Thyroid gland (tissue), 4 donors: Measurements from ENCODE around the gene METTL18.

Experiments used
- CTCF ChIP-seq, 6 experiments: fragments of 200-600 bp in 3 of 6; fragments of 450-650 bp in 3 of 6; sonication (generic) in 3 of 6; IDR thresholded peaks; one replicate each; pipeline ENCODE4 v1.5.1; 2016 to 2019; ENCODE audit warnings: antibody characterized with exemption in 6 of 6, mild to moderate bottlenecking in 2 of 6, inconsistent platforms in 1 of 6, moderate library complexity in 1 of 6
- POLR2A ChIP-seq, 2 donors: fragments of 450-650 bp; IDR thresholded peaks; one replicate each; pipeline ENCODE4 v1.6.1; 2017; ENCODE audit warnings: antibody characterized with exemption in 2 of 2, mild to moderate bottlenecking in 2 of 2, moderate library complexity in 1 of 2

- TF ChIP-seq CTCF (IDR thresholded peaks at IDR 0.05) (no peak), POLR2A (IDR thresholded peaks at IDR 0.05) (no peak)
Measured at GRCh38 chr1:169768161-169768560, 26.5 kb downstream of the METTL18 start.
